ENCODE data around the gene GNL1.

The GNL1 gene

DNA sequence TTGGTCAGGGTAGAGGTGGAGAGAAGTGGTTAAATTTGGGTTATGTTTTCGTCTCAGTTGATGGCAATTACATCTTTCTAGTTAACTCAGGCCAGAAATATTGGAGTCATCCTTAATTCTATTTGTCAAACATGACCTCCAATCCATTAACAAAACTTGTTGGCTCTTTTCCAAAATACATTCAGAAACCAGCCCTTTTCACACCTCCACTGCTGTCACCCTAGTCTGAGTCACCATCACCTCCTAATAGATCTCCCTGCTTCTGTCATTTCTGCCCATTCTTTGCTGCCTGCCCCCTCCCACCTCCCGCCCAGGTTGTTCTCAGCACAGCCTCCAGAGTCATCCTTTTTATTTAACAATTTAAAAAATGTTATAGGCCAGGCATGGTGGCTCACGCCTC, 12.0 kb upstream of the GNL1 start:
- peak; percentile 31 for DNase-seq (ENCODE audit: low read depth)

GRCh38 chr6:30565772-30566171, 9.5 kb upstream of the GNL1 start:
- no peak for DNase-seq (ENCODE audit: low read depth)

GRCh38 chr6:30564114-30564513, 7.8 kb upstream of the GNL1 start:
- DNase-seq (ENCODE audit: low read depth), result no peak

DNA sequence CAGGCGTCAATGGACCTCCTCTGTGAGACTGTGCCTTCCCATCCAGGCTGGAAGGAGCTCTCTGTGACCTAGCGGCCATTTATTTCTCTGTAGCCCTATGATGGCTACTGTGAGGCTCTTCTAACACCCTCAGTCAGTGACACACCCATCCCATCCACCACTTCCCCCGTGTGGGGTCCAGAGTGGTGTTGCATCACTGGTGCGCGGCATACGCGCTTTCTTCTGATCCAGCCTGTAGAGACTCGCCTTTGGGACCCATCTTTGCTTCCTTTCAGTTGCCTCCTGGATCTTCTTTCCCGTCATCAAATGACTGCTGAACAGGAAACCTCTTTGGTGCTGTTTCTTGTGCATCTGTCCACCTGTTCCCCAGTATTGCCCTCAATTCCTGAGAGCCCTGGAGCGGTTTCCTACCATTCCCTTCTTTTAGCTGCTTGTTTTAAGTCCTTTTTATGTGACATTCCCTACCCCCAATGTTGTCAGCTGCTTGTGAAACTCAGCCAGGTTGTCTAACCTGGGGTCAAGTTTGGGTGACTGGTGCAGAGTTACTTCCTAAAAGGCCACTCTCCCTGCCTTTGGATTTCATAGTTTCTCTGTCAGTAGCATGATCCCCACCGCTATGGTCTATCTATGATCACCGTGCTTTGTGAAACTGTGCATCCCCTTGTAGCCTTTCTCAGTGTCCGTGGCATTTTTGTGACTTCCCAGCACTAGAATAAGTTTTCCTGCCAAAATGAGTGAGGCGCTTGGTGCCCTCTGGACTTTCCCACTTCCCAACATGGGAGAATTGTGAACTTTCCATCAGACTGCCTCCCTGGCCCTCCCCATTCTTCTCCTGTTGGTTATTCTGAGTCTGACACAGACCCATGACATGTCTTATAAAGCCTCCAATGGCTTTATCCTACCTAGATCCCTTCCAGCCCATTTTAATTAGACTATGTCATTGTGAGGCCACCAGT, 6.5 kb upstream of the GNL1 start:
- DNase-seq (ENCODE audit: low read depth), result no peak

DNA sequence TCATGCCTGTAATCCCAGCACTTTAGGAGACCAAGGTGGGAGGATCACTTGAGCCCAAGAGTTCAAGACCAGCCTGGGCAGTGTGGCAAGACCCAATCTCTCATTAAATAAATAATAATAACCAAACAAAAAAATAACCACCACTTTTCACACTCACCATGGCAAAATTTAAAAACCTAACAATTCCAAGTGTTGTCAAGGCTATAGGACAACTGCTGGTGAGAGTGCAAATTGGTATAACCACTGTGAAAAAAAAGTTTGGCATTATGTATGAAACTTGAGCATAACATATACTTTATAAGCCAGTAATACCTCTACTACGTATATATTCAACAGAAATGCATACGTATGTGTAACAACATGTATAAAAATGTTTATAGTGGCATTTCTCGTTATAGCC, 4.6 kb upstream of the GNL1 start:
- DNase-seq (ENCODE audit: low read depth), result no peak

DNA sequence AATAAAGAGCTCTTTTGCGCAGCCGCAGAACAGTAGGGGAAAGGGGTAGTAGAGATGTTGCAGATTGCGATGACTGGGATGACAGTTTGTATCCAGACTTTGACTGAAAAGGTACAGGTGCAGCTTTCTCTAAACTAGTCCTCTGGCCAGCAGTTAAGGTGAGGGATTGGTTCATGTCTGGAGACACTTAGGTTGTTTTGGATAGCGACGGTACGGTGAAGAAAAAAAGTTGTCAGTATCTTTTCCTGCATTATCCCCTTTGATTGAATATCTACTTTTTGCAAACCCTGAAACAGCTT, 1.3 kb upstream of the GNL1 start:
- DNase-seq (ENCODE audit: low read depth), result no peak

GRCh38 chr6:30556906-30557682, 805 bp upstream of the GNL1 start, which contains the start of gene PRR3:
TSS of gene PRR3 (plus strand) at chr6:30557295. CDS start at chr6:30557345, 50 bp downstream.
- peak; percentile 72 for DNase-seq (ENCODE audit: low read depth)

DNA sequence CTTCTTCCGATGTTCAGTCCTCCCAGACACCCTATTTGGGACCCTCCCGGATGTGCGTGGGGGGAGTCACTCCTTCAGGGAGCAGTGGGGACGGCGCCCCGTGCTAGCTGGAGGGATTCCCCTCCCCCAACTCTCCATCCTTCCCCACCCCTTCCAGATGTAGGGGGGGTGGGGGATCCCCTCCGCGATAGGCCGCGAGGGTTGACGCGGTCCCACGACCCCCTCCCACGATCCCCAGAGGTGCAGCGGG, 548 bp downstream of the GNL1 start:
- DNase-seq (ENCODE audit: low read depth), result no peak

- no peak for DNase-seq (ENCODE audit: low read depth)
These were observed 1.1 kb downstream of the GNL1 start for GRCh38 chr6:30554962-30555815.

GRCh38 chr6:30554404-30554803, 1.9 kb downstream of the GNL1 start:
- DNase-seq (ENCODE audit: low read depth), result no peak

DNA sequence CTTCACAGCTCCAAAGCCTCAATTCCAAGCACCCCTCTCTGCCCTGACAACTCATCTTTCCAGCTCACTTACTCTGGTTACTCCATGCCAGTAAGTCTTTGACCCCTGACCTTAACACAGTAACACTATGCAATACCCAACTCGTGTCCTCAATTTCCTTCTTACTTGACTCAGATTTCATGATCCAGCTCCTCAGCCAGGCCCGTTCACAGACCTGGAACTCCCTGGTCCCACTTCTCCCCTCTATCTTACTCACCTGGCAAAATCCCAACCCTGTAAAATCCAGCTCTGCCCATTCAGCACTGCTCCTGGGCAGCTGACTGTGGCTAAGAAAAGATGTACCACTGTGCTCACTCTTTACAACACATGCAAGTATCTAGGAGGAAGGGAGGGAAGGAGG, 7.9 kb downstream of the GNL1 start:
- no peak for DNase-seq (ENCODE audit: low read depth)

DNA sequence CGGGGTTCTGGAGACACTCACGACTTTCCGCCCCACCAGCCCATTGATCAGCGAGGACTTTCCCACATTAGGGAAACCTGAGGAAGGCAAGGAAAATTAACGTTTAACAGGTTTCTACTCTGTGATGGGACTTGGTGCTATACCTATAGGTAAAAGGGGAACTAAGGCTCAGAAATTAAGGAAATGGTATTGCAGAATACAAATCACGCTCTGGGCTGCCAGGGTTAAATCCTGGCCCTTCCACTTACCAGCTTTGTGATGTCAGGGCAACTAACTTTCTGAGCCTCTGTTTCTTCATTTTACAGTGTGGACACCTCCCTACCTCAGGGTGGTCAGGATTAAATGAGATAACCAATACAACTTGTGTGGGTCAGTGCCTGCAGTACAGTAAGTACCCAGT, 8.8 kb downstream of the GNL1 start:
- no peak for DNase-seq (ENCODE audit: low read depth)

DNA sequence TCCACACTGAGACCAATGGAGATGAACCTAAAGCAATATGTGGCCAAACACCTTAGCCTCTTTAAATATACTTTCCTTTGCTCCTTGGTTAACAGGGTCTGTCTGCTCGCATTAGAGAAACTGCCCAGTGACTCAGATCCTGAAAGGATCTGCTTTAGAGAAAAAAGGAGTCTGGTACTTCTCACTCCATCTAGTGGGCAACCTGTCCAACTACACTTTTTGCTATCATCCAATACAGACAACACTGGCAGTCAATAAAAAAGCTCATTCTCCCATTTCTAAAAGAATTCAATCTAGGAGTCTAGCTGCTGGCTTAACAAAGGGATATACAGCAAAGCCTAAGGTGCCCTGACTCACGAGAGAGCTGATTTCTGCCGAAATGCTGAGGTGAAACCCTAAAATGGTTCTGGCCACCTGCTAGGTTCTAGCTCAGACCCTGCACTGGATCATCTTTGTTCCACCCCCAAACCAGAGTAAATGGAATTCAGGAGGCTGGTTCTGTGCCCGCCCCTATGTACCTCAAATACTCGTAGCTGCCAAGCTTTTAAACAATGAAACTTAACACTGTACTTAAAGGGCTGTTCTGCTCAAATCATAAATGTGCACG, 11.5 kb downstream of the GNL1 start:
- no peak for DNase-seq (ENCODE audit: low read depth)

- no peak for DNase-seq (ENCODE audit: low read depth)
These were observed 12.5 kb downstream of the GNL1 start for GRCh38 chr6:30543821-30544220.

DNA sequence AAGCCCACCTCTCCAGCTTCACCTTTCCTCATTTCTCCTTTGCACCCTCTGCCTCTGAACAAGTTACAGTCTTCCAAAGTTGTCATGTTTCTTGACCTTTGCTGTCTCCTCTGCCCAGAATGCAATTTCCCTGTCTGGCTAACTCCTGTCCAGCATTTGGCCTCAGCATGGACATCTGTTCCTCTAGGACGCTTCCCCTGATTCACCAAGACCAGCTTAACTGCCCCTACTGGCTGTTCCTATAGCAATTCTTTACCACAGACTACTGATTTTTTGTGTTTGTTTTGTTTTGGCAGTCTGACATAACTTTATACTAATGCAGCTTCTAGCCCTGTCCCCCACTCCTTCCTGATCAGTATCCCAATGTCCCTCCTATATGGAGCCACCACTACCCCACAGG, 13.4 kb downstream of the GNL1 start:
- no peak for DNase-seq (ENCODE audit: low read depth)

DNA sequence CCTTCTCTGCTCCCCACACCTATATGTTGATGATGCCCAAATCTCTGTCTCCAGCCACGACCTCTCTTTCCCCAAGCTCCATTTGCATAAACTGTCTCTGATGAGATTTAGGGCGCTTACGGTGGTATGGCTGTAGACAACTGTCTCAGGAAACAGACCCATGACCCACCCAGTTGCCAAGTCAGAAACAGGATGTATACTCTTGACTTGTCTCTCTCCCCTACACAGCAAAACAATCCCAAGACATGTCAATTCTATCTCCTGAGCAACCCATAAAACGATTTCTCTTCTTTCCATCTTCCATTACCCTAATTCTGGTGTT, 13.9 kb downstream of the GNL1 start:
- DNase-seq (ENCODE audit: low read depth), result no peak

DNA sequence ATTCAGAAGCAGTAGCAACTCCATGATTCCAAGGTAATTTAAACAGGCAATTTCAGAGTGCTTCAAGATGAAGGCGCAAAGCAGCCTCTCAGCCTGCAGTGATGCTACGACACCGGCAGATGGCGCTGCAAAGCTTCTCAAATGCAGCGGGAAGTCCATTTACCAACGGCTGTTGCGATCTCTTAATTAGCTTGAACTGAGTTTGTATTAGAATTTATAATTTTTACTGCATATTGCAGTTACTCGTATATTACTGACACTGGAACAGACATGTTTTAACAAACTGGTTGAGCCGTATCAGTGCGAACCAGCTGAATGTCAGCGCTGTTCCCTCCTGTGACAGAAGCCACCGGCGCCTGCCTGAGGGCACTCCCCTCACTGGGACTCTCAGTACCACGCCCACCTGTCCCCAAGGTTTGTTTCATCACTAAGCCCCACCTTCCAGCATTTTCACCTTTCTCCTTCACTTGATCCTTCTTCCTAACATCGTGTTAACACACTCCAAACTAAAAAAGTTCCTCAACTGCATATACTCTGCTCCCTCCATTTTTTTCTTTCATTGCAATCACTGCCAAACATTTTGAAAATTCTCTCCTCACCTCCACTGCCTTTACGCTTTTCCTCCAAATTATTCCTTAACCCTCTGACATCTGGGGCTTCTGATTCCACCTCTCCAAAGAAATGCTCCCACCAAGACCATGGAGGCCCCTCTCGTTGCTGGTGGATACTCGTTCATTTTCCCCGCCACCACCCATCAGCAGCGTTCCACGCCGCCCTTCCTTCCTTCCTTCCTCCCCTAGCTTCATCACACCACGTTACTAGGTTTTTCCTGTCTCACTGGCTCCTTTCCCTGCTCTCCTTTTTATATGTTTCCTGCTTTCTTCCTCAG, 14.5 kb downstream of the GNL1 start:
- peak; percentile 67 for DNase-seq (ENCODE audit: low read depth)

GRCh38 chr6:30537931-30538330, 18.4 kb downstream of the GNL1 start:
- DNase-seq (ENCODE audit: low read depth), result no peak

- DNase-seq (ENCODE audit: low read depth), result no peak
These were observed 22.6 kb downstream of the GNL1 start for GRCh38 chr6:30533460-30534294.

- no peak for DNase-seq (ENCODE audit: low read depth)
These were observed 26.3 kb downstream of the GNL1 start for GRCh38 chr6:30530014-30530413.

All from activated T-helper 9 cell treated with anti-CD3 and anti-CD28 coated beads, Interleukin-2, amount 50 U/mL, for 16 hours (primary cell).